NCI-H1930 (cell line): ENCODE results near the gene CDK19.
"Not testable (repeated sequence)": the region's sequence is repeated elsewhere in the genome, so short reads cannot be mapped to it uniquely, and the experiment has no call there.

Experiments
- DNase-seq, 2 experiments: peaks; one replicate each; lab custom pipeline; 2025; lab: John Stamatoyannopoulos, UW

The CDK19 gene

GRCh38 chr6:110620065-110620464, 195.2 kb downstream of the CDK19 start:
- no peak for DNase-seq

- DNase-seq: no peak
Measured at GRCh38 chr6:110619275-110619908, 195.9 kb downstream of the CDK19 start.

DNA sequence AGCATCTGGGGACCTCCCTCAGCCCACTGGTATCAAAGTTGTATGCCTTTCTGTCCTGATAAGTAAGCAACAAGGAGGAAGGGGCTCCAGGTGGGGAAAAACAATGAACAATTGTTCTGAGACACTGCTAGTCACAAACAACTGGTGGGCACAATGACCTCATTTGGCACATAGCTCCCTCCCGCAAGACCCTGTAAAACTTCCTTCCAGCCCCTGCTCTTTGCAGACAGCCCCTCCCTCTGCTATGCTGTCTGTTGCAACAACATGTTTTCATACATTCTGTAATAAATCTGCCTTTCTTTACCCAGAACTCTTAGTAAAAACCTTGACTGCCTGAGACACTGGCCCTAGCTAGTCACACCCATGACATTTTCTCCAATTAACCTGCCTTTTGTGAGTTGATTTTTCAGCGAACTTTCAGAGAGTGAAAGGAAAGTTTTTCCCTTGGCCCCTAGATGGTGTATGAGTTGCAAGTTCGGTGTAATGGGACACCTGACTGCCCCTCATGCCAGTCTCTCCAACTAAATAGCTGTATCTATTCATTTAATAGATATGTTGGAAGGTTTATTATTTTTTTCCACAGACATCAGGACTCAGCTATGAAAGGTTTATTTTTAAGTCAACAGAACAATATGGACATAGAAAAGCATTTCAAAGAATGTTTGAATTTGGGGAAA, 196.5 kb downstream of the CDK19 start:
- DNase-seq: no peak

GRCh38 chr6:110617057-110617456, 198.2 kb downstream of the CDK19 start:
- no peak for DNase-seq

DNA sequence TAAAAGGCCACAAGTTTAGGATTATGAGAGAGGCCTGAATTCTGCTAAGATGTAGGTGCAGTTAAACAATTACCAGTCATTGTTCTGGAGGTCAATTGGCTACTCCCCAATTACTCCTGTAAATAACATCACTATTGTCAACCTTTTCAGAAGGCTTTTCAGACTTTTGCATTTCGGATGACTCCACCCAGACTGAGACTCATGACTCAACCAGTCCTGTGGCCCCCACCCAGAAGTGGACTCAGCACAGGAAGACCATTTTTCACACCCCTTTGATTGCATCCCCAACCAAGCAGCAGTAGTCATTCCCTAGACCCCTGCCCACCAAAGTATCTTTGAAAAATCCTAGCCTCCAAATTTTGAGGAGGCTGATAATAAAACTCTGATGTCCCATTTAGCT, 199.5 kb downstream of the CDK19 start:
- DNase-seq: no peak

GRCh38 chr6:110614586-110614985, 200.7 kb downstream of the CDK19 start:
- DNase-seq: no peak

- no peak for DNase-seq
Measured at GRCh38 chr6:110614106-110614505, 201.2 kb downstream of the CDK19 start.

GRCh38 chr6:110613356-110613755, 201.9 kb downstream of the CDK19 start:
- no peak for DNase-seq

DNA sequence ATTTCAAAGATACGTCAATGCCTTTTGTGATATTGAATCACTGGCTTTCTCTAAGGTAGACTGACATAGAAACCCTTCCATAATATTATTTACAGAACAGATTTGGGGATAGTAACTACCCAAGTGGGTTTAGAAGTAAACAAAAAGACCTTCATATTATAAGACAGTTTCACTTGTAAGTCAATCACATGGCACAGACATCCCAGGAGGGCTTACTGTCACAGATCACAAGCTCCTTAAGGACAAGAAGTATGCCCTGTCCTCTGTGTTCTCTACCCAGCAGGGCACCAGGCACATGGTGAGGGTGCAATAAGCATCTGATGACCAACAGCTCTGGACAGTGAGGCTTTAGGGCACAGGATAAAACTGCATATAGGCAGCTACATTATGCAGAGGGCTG, 203.0 kb downstream of the CDK19 start:
- DNase-seq: no peak

DNA sequence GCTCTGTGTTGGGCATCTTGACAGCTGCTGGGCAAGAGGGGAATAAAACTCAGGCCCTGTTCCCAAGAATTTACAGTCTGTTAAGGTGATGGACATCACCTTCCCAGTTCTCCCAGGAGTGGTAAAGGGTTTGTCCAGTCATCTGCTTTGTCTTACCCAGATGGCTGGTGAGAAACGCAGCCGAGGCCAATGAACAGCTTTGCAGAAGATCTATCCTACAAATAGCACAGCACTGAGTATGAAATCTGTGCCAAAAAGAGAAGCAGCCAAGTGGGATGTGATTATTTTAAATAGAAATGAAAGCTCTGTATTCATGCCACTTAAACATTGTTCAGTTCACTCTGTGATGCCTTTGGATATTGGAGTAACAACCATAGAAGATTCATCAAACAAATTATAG, 206.2 kb downstream of the CDK19 start:
- no peak for DNase-seq

DNA sequence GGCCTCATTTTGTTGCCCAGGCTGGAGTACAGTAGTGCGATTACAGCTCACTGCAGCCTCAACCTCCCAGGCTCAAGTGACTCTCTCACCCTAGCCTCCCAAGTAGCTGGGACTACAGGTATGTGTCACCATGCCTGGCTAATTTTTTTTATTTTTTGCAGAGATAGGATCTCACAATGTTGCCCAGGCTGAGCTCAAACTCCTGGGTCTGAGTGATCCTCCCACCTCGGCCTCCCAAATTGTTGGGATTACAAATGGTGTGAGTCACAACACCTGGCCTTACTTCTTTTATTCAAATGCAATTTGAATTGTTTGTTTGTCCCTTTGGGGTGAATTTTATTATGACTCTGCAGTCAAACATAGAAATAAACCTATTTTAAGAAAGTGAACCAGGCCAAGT, 207.1 kb downstream of the CDK19 start:
- no peak for DNase-seq

- DNase-seq: no peak
Measured at GRCh38 chr6:110606151-110606550, 209.1 kb downstream of the CDK19 start.

DNA sequence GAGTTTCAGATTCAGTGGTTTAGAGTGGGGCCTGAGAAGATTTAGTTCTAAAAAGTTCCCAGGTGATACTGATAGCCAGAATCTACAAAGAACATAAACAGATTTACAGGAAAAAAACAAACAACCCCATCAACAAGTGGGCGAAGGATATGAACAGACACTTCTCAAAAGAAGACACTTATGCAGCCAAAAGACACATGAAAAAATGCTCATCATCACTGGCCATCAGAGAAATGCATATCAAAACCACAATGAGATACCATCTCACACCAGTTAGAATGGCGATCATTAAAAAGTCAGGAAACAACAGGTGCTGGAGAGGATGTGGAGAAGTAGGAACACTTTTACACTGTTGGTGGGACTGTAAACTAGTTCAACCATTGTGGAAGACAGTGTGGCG, 214.6 kb downstream of the CDK19 start:
- DNase-seq: not testable (repeated sequence)

- DNase-seq: no peak
Measured at GRCh38 chr6:110597761-110598160, 217.5 kb downstream of the CDK19 start.

- no peak for DNase-seq
Measured at GRCh38 chr6:110596354-110596753, 218.9 kb downstream of the CDK19 start.

DNA sequence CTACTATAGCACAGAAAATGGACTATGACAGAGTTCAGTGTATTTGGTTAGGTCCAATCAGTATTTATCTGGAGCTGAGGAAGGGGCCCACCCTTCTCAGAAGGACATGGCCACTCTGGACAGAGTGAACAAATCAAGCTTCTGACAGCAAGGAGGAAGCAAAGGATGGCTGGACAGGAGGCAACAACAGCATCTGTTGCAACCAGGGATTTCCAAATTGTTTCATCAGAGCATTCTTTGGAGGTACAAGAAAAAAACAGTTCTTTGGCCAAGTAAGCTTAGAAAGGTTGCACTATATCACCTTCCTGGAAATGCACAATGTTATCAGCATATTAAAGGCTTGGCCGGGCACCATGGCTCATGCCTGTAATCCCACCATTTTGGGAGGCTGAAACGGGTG, 220.2 kb downstream of the CDK19 start:
- DNase-seq: no peak

- no peak for DNase-seq
Measured at GRCh38 chr6:110593637-110594036, 221.6 kb downstream of the CDK19 start.

- DNase-seq: no peak
Measured at GRCh38 chr6:110592765-110593164, 222.5 kb downstream of the CDK19 start.

DNA sequence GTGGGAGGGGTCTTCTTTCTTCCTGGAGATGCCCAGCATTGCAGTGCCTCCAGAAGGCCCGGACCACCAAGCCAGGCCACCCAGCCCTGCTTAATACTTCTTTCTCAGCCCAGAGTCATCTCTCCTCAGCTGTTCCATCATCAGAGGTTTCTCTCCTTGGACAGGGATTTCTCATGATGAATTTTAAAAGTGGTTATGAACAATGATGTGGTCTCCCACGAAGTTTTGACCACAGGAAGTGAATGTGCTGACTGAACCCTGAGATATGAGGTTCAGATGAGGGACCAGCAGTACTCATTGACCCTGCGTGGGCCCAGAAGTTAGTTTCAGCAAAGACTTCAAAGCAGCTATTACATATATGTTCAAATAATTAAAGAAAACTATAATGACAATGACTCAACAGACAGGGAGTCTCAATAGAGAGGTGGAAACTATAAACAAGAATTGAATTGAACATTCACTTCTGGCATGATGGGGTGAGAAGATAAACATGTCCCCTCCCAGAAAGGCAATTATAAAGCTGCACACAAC, 224.4 kb downstream of the CDK19 start:
- DNase-seq: no peak

- no peak for DNase-seq
Measured at GRCh38 chr6:110589865-110590513, 225.3 kb downstream of the CDK19 start.

- DNase-seq: no peak
Measured at GRCh38 chr6:110587328-110587727, 227.9 kb downstream of the CDK19 start.

DNA sequence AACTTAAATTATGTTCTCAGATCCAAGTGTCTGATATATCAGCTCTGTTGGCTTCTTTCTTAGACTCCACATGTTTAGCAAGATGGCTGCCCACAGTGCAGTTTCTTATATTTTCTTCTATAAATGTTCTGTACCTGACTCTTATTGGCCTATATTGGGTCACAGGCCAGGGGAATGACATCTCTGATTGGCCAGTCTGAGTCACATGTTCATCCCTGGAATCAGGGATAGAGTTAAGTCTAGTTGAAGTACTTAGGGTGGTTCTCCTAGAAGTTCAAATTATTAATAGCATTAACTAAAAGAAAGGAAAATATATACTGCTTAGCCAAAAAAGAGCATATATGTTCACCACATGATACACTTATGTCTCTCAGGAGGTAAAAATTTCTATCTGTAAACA, 233.6 kb downstream of the CDK19 start:
- no peak for DNase-seq

GRCh38 chr6:110577596-110578167, 237.6 kb downstream of the CDK19 start:
- not testable (repeated sequence) for DNase-seq
